Measurements from ENCODE around the gene MSANTD7.

The MSANTD7 gene
- long read RNA-seq, full-length matches to known transcripts = 45 of 52 reads
- long read RNA-seq, partial matches to known transcripts = 7 of 52 reads
- long read RNA-seq, other reads (novel, unspliced or antisense) = 0 of 52 reads

GRCh38 chr10:14837757-14838581 is at the start of gene MSANTD7, which contains the start of the genes CDNF and HSPA14:
MSANTD7 (plus strand) TSS chr10:14838306; CDS start chr10:14842285, 3,979 bp downstream.
CDNF (minus strand) TSS chr10:14838037; CDS start chr10:14837946, 91 bp downstream.
HSPA14 (plus strand) TSS chr10:14838306; CDS start chr10:14838403, 97 bp downstream.
- peak; percentile 93 to 96 for DNase-seq (ENCODE audit: low read depth in 1 of 2, low spot score in 1 of 2)
- H3K27ac ChIP-seq (replicated peaks) = peak within 1 kb of the TSS; percentile 94
- peak within 1 kb of the TSS; percentile 80 for H3K4me3 ChIP-seq (replicated peaks; ENCODE audit: insufficient read depth, low read length)
- H3K27me3 ChIP-seq (ENCODE audit: insufficient read depth, poor library complexity, severe bottlenecking) = no peaks in the 10 kb centered on the region
- peak; percentile 54; the same call in 1 of the 2 replicates for TF ChIP-seq POLR2AphosphoS5 (IDR thresholded peaks at IDR 0.05; ENCODE audit: low read depth)
- TF ChIP-seq GABPA (IDR thresholded peaks at IDR 0.05; ENCODE audit: low read depth) = no peak
- TF ChIP-seq, protein P1, sequence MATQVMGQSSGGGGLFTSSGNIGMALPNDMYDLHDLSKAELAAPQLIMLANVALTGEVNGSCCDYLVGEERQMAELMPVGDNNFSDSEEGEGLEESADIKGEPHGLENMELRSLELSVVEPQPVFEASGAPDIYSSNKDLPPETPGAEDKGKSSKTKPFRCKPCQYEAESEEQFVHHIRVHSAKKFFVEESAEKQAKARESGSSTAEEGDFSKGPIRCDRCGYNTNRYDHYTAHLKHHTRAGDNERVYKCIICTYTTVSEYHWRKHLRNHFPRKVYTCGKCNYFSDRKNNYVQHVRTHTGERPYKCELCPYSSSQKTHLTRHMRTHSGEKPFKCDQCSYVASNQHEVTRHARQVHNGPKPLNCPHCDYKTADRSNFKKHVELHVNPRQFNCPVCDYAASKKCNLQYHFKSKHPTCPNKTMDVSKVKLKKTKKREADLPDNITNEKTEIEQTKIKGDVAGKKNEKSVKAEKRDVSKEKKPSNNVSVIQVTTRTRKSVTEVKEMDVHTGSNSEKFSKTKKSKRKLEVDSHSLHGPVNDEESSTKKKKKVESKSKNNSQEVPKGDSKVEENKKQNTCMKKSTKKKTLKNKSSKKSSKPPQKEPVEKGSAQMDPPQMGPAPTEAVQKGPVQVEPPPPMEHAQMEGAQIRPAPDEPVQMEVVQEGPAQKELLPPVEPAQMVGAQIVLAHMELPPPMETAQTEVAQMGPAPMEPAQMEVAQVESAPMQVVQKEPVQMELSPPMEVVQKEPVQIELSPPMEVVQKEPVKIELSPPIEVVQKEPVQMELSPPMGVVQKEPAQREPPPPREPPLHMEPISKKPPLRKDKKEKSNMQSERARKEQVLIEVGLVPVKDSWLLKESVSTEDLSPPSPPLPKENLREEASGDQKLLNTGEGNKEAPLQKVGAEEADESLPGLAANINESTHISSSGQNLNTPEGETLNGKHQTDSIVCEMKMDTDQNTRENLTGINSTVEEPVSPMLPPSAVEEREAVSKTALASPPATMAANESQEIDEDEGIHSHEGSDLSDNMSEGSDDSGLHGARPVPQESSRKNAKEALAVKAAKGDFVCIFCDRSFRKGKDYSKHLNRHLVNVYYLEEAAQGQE (IDR thresholded peaks at IDR 0.05; ENCODE audit: insufficient replicate concordance, low read depth) = no peak

- DNase-seq (ENCODE audit: low read depth in 1 of 2, low spot score in 1 of 2) = no peak
- Histone ChIP-seq H3K27ac (replicated peaks) (no peak overlapping the region), H3K4me3 (replicated peaks; ENCODE audit: insufficient read depth, low read length) (no peak overlapping the region), H3K27me3 (ENCODE audit: insufficient read depth, poor library complexity, severe bottlenecking) (no peaks in the 10 kb centered on the region)
- TF ChIP-seq GABPA (IDR thresholded peaks at IDR 0.05; ENCODE audit: low read depth) = no peak
- TF ChIP-seq, protein P1 (IDR thresholded peaks at IDR 0.05; ENCODE audit: insufficient replicate concordance, low read depth) = no peak
Observed at GRCh38 chr10:14798636-14799035, 39.5 kb upstream of the MSANTD7 start.

DNA sequence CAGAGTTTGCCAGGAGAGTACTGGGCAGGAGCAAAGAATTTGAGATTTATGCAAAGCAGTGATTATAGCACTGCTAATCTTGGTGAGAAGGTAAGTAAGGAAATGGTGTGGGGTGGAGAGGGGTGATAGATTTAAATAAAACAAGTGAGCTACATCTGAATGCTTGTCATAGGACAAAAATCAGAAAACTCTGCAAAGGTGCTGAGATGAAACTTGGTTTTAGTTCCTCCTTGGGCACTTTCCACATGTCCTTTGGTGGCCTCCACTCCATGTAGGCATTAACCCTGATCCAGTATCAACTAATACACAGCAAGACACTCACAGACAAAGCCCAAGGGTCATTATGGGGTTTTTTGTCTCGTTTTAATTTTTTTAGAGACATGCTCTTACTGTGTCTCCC is 37.7 kb upstream of the MSANTD7 start:
- TF ChIP-seq, protein P1 (IDR thresholded peaks at IDR 0.05; ENCODE audit: insufficient replicate concordance, low read depth) = no peak
- no peak for TF ChIP-seq SPI1 (IDR thresholded peaks at IDR 0.05; ENCODE audit: borderline replicate concordance, low read depth)
- TF ChIP-seq GABPA (IDR thresholded peaks at IDR 0.05; ENCODE audit: low read depth) = no peak
- no peak for TF ChIP-seq CTCF (IDR thresholded peaks at IDR 0.05; ENCODE audit: insufficient read depth, low read length)
- TF ChIP-seq POLR2AphosphoS5 (IDR thresholded peaks at IDR 0.05; ENCODE audit: low read depth) = no peak
- DNase-seq (ENCODE audit: low read depth in 1 of 2, low spot score in 1 of 2) = no peak
- Histone ChIP-seq H3K27me3 (ENCODE audit: insufficient read depth, poor library complexity, severe bottlenecking) (no peaks in the 10 kb centered on the region), H3K4me3 (replicated peaks; ENCODE audit: insufficient read depth, low read length) (no peak overlapping the region), H3K27ac (replicated peaks) (no peak overlapping the region)

GRCh38 chr10:14801723-14802122 is 36.4 kb upstream of the MSANTD7 start:
- Histone ChIP-seq H3K4me3 (replicated peaks; ENCODE audit: insufficient read depth, low read length) (no peak overlapping the region), H3K27ac (replicated peaks) (no peak overlapping the region), H3K27me3 (ENCODE audit: insufficient read depth, poor library complexity, severe bottlenecking) (no peaks in the 10 kb centered on the region)
- DNase-seq (ENCODE audit: low read depth in 1 of 2, low spot score in 1 of 2) = no peak
- TF ChIP-seq SPI1 (IDR thresholded peaks at IDR 0.05; ENCODE audit: borderline replicate concordance, low read depth) = no peak
- TF ChIP-seq, protein P1 (IDR thresholded peaks at IDR 0.05; ENCODE audit: insufficient replicate concordance, low read depth) = no peak
- TF ChIP-seq POLR2AphosphoS5 (IDR thresholded peaks at IDR 0.05; ENCODE audit: low read depth) = no peak
- TF ChIP-seq CTCF (IDR thresholded peaks at IDR 0.05; ENCODE audit: insufficient read depth, low read length) = no peak
- no peak for TF ChIP-seq GABPA (IDR thresholded peaks at IDR 0.05; ENCODE audit: low read depth)
